GM18526 (cell line): ENCODE results near the gene TTC21A.

ENCODE experiments used
- POLR2A ChIP-seq: IDR thresholded peaks from 3 replicates; pipeline ENCODE4 v1.6.1; 2011; ENCODE audit not compliant: insufficient read length; ENCODE audit errors: extremely low read depth

The TTC21A gene

GRCh38 chr3:39136533-39137434 lies 29.3 kb downstream of the TTC21A start:
- TF ChIP-seq POLR2A = no peak

- no peak for TF ChIP-seq POLR2A
These were observed 30.0 kb downstream of the TTC21A start for GRCh38 chr3:39137435-39137936.

GRCh38 chr3:39137991-39138803 lies 30.7 kb downstream of the TTC21A start:
- no peak for TF ChIP-seq POLR2A

GRCh38 chr3:39138804-39139415 lies 31.4 kb downstream of the TTC21A start:
- no peak for TF ChIP-seq POLR2A

GRCh38 chr3:39139442-39139841 lies 32.0 kb downstream of the TTC21A start:
- TF ChIP-seq POLR2A = no peak

- no peak for TF ChIP-seq POLR2A
These were observed 33.0 kb downstream of the TTC21A start for GRCh38 chr3:39140341-39140971.

- no peak for TF ChIP-seq POLR2A
These were observed 33.9 kb downstream of the TTC21A start for GRCh38 chr3:39141171-39141995.

GRCh38 chr3:39142067-39142466 lies 34.6 kb downstream of the TTC21A start:
- no peak for TF ChIP-seq POLR2A

GRCh38 chr3:39143051-39143885 lies 35.8 kb downstream of the TTC21A start:
- no peak for TF ChIP-seq POLR2A

- TF ChIP-seq POLR2A = no peak
These were observed 36.7 kb downstream of the TTC21A start for GRCh38 chr3:39144095-39144747.

- no peak for TF ChIP-seq POLR2A
These were observed 37.4 kb downstream of the TTC21A start for GRCh38 chr3:39144748-39145380.

GRCh38 chr3:39146083-39146501 lies 38.6 kb downstream of the TTC21A start:
- no peak for TF ChIP-seq POLR2A
